Neural cell (in vitro differentiated cells): ENCODE results near the gene ACP4. TPM values are rescaled to one million over a fixed set of nuclear protein-coding genes. Genes with fewer than 3 reads are reported as not detected.
"Not testable (repeated sequence)": the region's sequence is repeated elsewhere in the genome, so short reads cannot be mapped to it uniquely, and the experiment has no call there.

Experiments
- H2AFZ ChIP-seq: fragments of 200-600, 300-800 bp; sonication (generic), shearing (Covaris generic); 2 replicates; pipeline ENCODE4 v1.6.0; 2014; ENCODE audit warnings: low read depth, mild to moderate bottlenecking, antibody characterized with exemption, low read length, moderate library complexity
- H3F3A ChIP-seq: fragments of 200-600 bp; shearing (Covaris generic); 2 replicates; pipeline ENCODE4 v1.6.1; 2016; ENCODE audit warnings: mild to moderate bottlenecking, moderate library complexity, mixed read lengths, antibody characterized with exemption, low read length; ENCODE audit not compliant: insufficient read depth, poor library complexity, severe bottlenecking
- H3K27ac ChIP-seq: fragments of 200-600, 300-800 bp; sonication (generic), shearing (Covaris generic); 2 replicates; pipeline ENCODE4 v1.5.1; 2014; ENCODE audit warnings: mild to moderate bottlenecking, low read length, moderate library complexity
- H3K27me3 ChIP-seq: fragments of 300-800, 200-600 bp; sonication (generic), shearing (Covaris generic); 2 replicates; pipeline ENCODE4 v1.6.0; 2014; ENCODE audit warnings: mild to moderate bottlenecking, low read depth, low read length, moderate library complexity; ENCODE audit not compliant: insufficient read depth
- H3K36me3 ChIP-seq: fragments of 300-800, 200-600 bp; sonication (generic), shearing (Covaris generic); 2 replicates; pipeline ENCODE4 v1.5.1; 2014; ENCODE audit warnings: mild to moderate bottlenecking, antibody characterized with exemption, low read length, moderate library complexity; ENCODE audit not compliant: insufficient read depth
- H3K4me2 ChIP-seq: fragments of 300-800, 200-600 bp; sonication (generic), shearing (Covaris generic); 2 replicates; pipeline ENCODE4 v1.6.0; 2014; ENCODE audit warnings: mild to moderate bottlenecking, low read length
- H3K4me3 ChIP-seq: fragments of 300-800, 200-600 bp; sonication (generic), shearing (Covaris generic); 2 replicates; pipeline ENCODE4 v1.5.1; 2014; ENCODE audit warnings: mild to moderate bottlenecking, low read length, moderate library complexity
- H3K79me2 ChIP-seq: fragments of 200-600 bp; shearing (Covaris generic); replicated peaks from 2 replicates; pipeline ENCODE4 v1.6.0; 2014; ENCODE audit warnings: mild to moderate bottlenecking, low read length, moderate library complexity; ENCODE audit not compliant: insufficient read depth
- H3K9ac ChIP-seq: fragments of 300-800, 200-600 bp; sonication (generic), shearing (Covaris generic); 2 replicates; pipeline ENCODE4 v1.6.1; 2016; ENCODE audit warnings: mild to moderate bottlenecking, low read length, mixed read lengths
- H3K9me2 ChIP-seq: fragments of 200-600 bp; shearing (Covaris generic); 2 replicates; pipeline ENCODE4 v1.6.1; 2016; ENCODE audit warnings: mild to moderate bottlenecking, low read length, mixed read lengths; ENCODE audit not compliant: insufficient read depth
- H3K9me3 ChIP-seq: fragments of 200-600, 300-800 bp; sonication (generic), shearing (Covaris generic); 2 replicates; pipeline ENCODE4 v1.6.1; 2016; ENCODE audit warnings: mild to moderate bottlenecking, mixed run types, low read length, moderate library complexity, mixed read lengths
- H4K20me1 ChIP-seq: fragments of 200-600 bp; shearing (Covaris generic); 2 replicates; pipeline ENCODE4 v1.6.1; 2016; ENCODE audit warnings: mild to moderate bottlenecking, mixed run types; ENCODE audit not compliant: insufficient read depth
- CTCF ChIP-seq: fragments of 450-650 bp; IDR thresholded peaks from 2 replicates; pipeline ENCODE4 v1.5.1; 2014; ENCODE audit warnings: antibody characterized with exemption, mild to moderate bottlenecking, moderate library complexity; ENCODE audit not compliant: poor library complexity, severe bottlenecking
- EP300 ChIP-seq: fragments of 450-650 bp; conservative IDR thresholded peaks from 2 replicates; pipeline ENCODE4 v1.6.1; 2014; ENCODE audit warnings: antibody characterized with exemption, mild to moderate bottlenecking, moderate library complexity; ENCODE audit not compliant: poor library complexity, severe bottlenecking
- EZH2 ChIP-seq: fragments of 200-600, 300-800 bp; shearing (Covaris generic), sonication (generic); IDR thresholded peaks from 2 replicates; pipeline ENCODE4 v1.6.1; 2014; ENCODE audit warnings: antibody characterized with exemption, low read length, borderline replicate concordance, mild to moderate bottlenecking; ENCODE audit not compliant: insufficient read depth, poor library complexity, severe bottlenecking
- MXI1 ChIP-seq: fragments of 450-650 bp; conservative IDR thresholded peaks from 2 replicates; pipeline ENCODE4 v1.6.1; 2014; ENCODE audit warnings: antibody characterized with exemption, mild to moderate bottlenecking; ENCODE audit not compliant: poor library complexity, severe bottlenecking
- POLR2AphosphoS5 ChIP-seq: IDR thresholded peaks from 2 replicates; pipeline ENCODE4 v1.6.1; 2012
- RAD21 ChIP-seq: fragments of 450-650 bp; conservative IDR thresholded peaks from 2 replicates; pipeline ENCODE4 v1.6.1; 2014; ENCODE audit warnings: antibody characterized with exemption, mild to moderate bottlenecking, moderate library complexity
- SMC3 ChIP-seq: fragments of 450-650 bp; conservative IDR thresholded peaks from 2 replicates; pipeline ENCODE4 v1.6.1; 2014; ENCODE audit warnings: antibody characterized with exemption, mild to moderate bottlenecking, moderate library complexity; ENCODE audit not compliant: poor library complexity
- TAF1 ChIP-seq: IDR thresholded peaks from 2 replicates; pipeline ENCODE4 v1.6.1; 2012; ENCODE audit warnings: low read depth
- polyA plus RNA-seq: library from polyadenylated mRNA; depleted of rRNA; stranded (reverse); fragments of >200 nt; gene quantifications from 2 replicates; pipeline ENCODE4 v1.2.3, GENCODE V29; 2014
- TF ChIP-seq, protein P1 (sequence below): IDR thresholded peaks from 2 replicates; pipeline ENCODE4 v1.6.1; 2012; ENCODE audit warnings: borderline replicate concordance

The ACP4 gene
- polyA plus RNA-seq, 1 donor from 2014 or later, result not detected

DNA sequence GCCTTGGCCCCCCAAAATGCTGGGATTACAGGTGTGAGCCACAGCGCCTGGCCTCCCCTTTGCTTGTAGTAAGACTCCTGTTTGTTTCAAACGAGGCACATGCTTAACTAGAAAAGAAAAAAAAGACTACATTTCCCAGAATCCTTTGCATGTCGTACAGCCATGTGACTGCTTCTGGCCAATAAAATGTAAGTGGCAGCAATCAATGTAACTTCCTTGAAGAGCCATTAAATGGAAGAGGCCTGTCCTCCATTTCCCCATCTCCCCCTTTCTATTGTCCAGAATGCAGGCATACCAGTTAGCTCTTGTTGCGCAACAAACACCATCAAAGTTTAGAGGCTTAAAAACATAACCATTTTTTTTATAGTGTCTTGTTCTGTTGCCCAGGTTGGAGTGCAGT lies 30.3 kb upstream of the ACP4 start:
- no peaks in the 10 kb centered on the region for H3F3A ChIP-seq
- no peaks in the 10 kb centered on the region for H4K20me1 ChIP-seq
- no peak overlapping the region for H3K27ac ChIP-seq
- no peak overlapping the region for H3K4me3 ChIP-seq
- H2AFZ ChIP-seq, result no peak overlapping the region
- no peaks in the 10 kb centered on the region for H3K36me3 ChIP-seq
- H3K9ac ChIP-seq, result no peak overlapping the region
- H3K27me3 ChIP-seq, result no peaks in the 10 kb centered on the region
- no peaks in the 10 kb centered on the region for H3K9me3 ChIP-seq
- TF ChIP-seq CTCF (no peak), RAD21 (no peak), MXI1 (no peak), SMC3 (no peak), EZH2 (no peak), TAF1 (no peak), EP300 (no peak), POLR2AphosphoS5 (no peak)
- TF ChIP-seq, protein P1, sequence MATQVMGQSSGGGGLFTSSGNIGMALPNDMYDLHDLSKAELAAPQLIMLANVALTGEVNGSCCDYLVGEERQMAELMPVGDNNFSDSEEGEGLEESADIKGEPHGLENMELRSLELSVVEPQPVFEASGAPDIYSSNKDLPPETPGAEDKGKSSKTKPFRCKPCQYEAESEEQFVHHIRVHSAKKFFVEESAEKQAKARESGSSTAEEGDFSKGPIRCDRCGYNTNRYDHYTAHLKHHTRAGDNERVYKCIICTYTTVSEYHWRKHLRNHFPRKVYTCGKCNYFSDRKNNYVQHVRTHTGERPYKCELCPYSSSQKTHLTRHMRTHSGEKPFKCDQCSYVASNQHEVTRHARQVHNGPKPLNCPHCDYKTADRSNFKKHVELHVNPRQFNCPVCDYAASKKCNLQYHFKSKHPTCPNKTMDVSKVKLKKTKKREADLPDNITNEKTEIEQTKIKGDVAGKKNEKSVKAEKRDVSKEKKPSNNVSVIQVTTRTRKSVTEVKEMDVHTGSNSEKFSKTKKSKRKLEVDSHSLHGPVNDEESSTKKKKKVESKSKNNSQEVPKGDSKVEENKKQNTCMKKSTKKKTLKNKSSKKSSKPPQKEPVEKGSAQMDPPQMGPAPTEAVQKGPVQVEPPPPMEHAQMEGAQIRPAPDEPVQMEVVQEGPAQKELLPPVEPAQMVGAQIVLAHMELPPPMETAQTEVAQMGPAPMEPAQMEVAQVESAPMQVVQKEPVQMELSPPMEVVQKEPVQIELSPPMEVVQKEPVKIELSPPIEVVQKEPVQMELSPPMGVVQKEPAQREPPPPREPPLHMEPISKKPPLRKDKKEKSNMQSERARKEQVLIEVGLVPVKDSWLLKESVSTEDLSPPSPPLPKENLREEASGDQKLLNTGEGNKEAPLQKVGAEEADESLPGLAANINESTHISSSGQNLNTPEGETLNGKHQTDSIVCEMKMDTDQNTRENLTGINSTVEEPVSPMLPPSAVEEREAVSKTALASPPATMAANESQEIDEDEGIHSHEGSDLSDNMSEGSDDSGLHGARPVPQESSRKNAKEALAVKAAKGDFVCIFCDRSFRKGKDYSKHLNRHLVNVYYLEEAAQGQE, result no peak
- no peak overlapping the region for H3K4me2 ChIP-seq
- no peaks in the 10 kb centered on the region for H3K9me2 ChIP-seq
- no peaks in the 10 kb centered on the region for H3K79me2 ChIP-seq

- H3K4me3 ChIP-seq, H3K27ac ChIP-seq, H3K9me2 ChIP-seq, H3K79me2 ChIP-seq, H4K20me1 ChIP-seq, H3K4me2 ChIP-seq, H3K27me3 ChIP-seq, H3K9me3 ChIP-seq, H3K36me3 ChIP-seq, H3K9ac ChIP-seq, H2AFZ ChIP-seq, H3F3A ChIP-seq: not testable (repeated sequence)
These were observed 28.7 kb upstream of the ACP4 start for GRCh38 chr19:50761501-50761900.

DNA sequence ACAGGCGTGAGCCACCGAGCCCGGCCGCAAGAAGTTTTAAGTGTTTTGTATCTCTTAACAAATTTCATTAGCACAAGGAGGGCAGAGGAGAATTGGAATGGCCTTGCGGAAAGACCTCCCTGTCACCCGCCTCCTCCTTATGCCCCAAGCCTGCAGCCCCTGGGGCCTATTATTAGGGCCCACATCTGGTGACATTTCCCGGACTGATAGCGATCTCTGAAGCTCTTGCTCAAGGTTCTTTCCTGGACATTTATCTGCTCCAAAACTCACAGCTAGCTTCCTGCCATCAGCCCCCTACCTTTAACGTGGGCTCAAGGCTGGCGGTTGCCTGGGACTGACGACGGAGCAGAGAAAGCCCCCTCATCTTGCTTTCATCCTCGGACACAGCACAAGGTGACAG lies 26.7 kb upstream of the ACP4 start:
- H3F3A ChIP-seq, H3K27ac ChIP-seq, H3K9me2 ChIP-seq, H3K36me3 ChIP-seq, H3K9ac ChIP-seq, H2AFZ ChIP-seq, H4K20me1 ChIP-seq, H3K79me2 ChIP-seq, H3K4me2 ChIP-seq, H3K4me3 ChIP-seq, H3K27me3 ChIP-seq, H3K9me3 ChIP-seq: not testable (repeated sequence)
